HepG2 (cell line): ENCODE measurements around the gene AHSG. TPM values are rescaled to one million over a fixed set of nuclear protein-coding genes. Genes with fewer than 3 reads are reported as not detected.

Experiments used
- AFF4 ChIP-seq: sonication (generic); formaldehyde crosslinking; IDR thresholded peaks from 2 replicates; pipeline ENCODE4 v1.4.0; 2020; ENCODE audit warnings: missing genetic modification reagents
- ARNTL ChIP-seq: sonication (generic); formaldehyde crosslinking; IDR thresholded peaks from 2 replicates; pipeline ENCODE4 v1.4.0; 2020; ENCODE audit warnings: mild to moderate bottlenecking, missing genetic modification reagents
- ATF2 ChIP-seq: sonication (generic); formaldehyde crosslinking; IDR thresholded peaks from 2 replicates; pipeline ENCODE4 v1.4.0; 2020; ENCODE audit warnings: missing genetic modification reagents
- BRF2 ChIP-seq: sonication (generic); formaldehyde crosslinking; IDR thresholded peaks from 2 replicates; pipeline ENCODE4 v1.8.1; 2022; ENCODE audit warnings: mild to moderate bottlenecking, missing genetic modification reagents
- CBX5 ChIP-seq: sonication (generic); formaldehyde crosslinking; IDR thresholded peaks from 2 replicates; pipeline ENCODE4 v1.4.0; 2020; ENCODE audit warnings: missing genetic modification reagents, borderline replicate concordance
- CCDC6 ChIP-seq: sonication (generic); formaldehyde crosslinking; IDR thresholded peaks from 2 replicates; pipeline ENCODE4 v1.8.1; 2022; ENCODE audit warnings: mild to moderate bottlenecking, missing genetic modification reagents, moderate library complexity
- E2F2 ChIP-seq: sonication (generic); formaldehyde crosslinking; IDR thresholded peaks from 2 replicates; pipeline ENCODE4 v1.4.0; 2020; ENCODE audit warnings: missing genetic modification reagents, borderline replicate concordance
- FOSL1 ChIP-seq: sonication (generic); formaldehyde crosslinking; IDR thresholded peaks from 2 replicates; pipeline ENCODE4 v1.9.0; 2021; ENCODE audit warnings: missing genetic modification reagents, borderline replicate concordance
- HNRNPLL ChIP-seq: fragments of 200-400 bp; formaldehyde crosslinking; IDR thresholded peaks from 2 replicates; pipeline ENCODE4 v1.6.1; 2017; ENCODE audit warnings: mild to moderate bottlenecking, low read depth, low read length; ENCODE audit not compliant: poor library complexity, severe bottlenecking
- SETDB1 ChIP-seq: sonication (generic); formaldehyde crosslinking; IDR thresholded peaks from 2 replicates; pipeline ENCODE4 v1.5.1; 2020; ENCODE audit warnings: missing genetic modification reagents, mild to moderate bottlenecking, borderline replicate concordance
- SMARCC2 ChIP-seq: fragments of 450-650 bp; IDR thresholded peaks from 2 replicates; pipeline ENCODE4 v1.6.1; 2017; ENCODE audit warnings: antibody characterized with exemption, mild to moderate bottlenecking
- ZBTB4 ChIP-seq: sonication (generic); formaldehyde crosslinking; IDR thresholded peaks from 2 replicates; pipeline ENCODE4 v1.4.0; 2020; ENCODE audit warnings: missing genetic modification reagents, mild to moderate bottlenecking, borderline replicate concordance
- ZIK1 ChIP-seq: sonication (generic); formaldehyde crosslinking; IDR thresholded peaks from 2 replicates; pipeline ENCODE4 v1.5.0; 2020; ENCODE audit warnings: mild to moderate bottlenecking, low read depth, missing genetic modification reagents, borderline replicate concordance
- ZNF224 ChIP-seq: sonication (generic); formaldehyde crosslinking; IDR thresholded peaks from 2 replicates; pipeline ENCODE4 v1.5.0; 2020; ENCODE audit warnings: mild to moderate bottlenecking, missing genetic modification reagents
- ZNF691 ChIP-seq: sonication (generic); formaldehyde crosslinking; IDR thresholded peaks from 2 replicates; pipeline ENCODE4 v1.4.0; 2020; ENCODE audit warnings: missing genetic modification reagents, low read depth, mild to moderate bottlenecking, borderline replicate concordance
- polyA plus RNA-seq, 8 experiments: library from polyadenylated mRNA; depleted of rRNA in 3 of 8; stranded (reverse) in 7 of 8; unstranded in 1 of 8; fragments of >200 nt; fragmentation: Illumina TruSeq in 4 of 8; extraction: Trizol in 4 of 8; gene quantifications; 2 replicates each; pipeline versions ENCODE4 v1.2.1 to v1.2.3, GENCODE V29; 2011 to 2016; ENCODE audit warnings: low read depth in 4 of 8, missing spikeins in 1 of 8, mixed read lengths in 1 of 8; ENCODE audit not compliant: insufficient read depth in 1 of 8
- total RNA-seq, 5 experiments: library from RNA; depleted of rRNA; stranded (reverse); fragments of >200 nt; fragmentation: Illumina TruSeq; extraction: Trizol; gene quantifications; 2 replicates each; pipeline ENCODE4 v1.2.3, GENCODE V29; 2016; ENCODE audit warnings: low read depth in 1 of 5

The AHSG gene
- total and polyA plus RNA-seq, 2 of the 13 experiments (the other 11 are each of a cell fraction or from before 2014, with no cell fraction given): 2,043 to 19,152 TPM

GRCh38 chr3:186620213-186621092 lies 7.6 kb downstream of the AHSG start (continued):
- TF ChIP-seq ZNF691 (CRISPR knock-in tag) (no peak; the same call in 1 of the 2 replicates), ATF2 (CRISPR knock-in tag) (no peak), ZBTB4 (CRISPR knock-in tag) (peak; percentile 76; the same call in 1 of the 2 replicates), ZNF224 (CRISPR knock-in tag) (no peak), SMARCC2 (no peak), AFF4 (CRISPR knock-in tag) (no peak), HNRNPLL (peak; percentile 46), BRF2 (CRISPR knock-in tag) (peak; percentile 88), CCDC6 (peak; percentile 59), SETDB1 (CRISPR knock-in tag) (no peak; the same call in 1 of the 2 replicates), ARNTL (CRISPR knock-in tag) (peak; percentile 17; the same call in 1 of the 2 replicates), CBX5 (no peak), FOSL1 (CRISPR knock-in tag) (no peak), ZIK1 (CRISPR knock-in tag) (peak; percentile 96), E2F2 (CRISPR knock-in tag) (0 out of 2 replicates have a peak, but pooled peaks have one; percentile 21)
